IMR-90 (cell line): Measurements from ENCODE around the gene LSG1. TPM values are rescaled to one million over a fixed set of nuclear protein-coding genes. Genes with fewer than 3 reads are reported as not detected.

Experiments used
- CTCF ChIP-seq: conservative IDR thresholded peaks from 2 replicates; pipeline ENCODE4 v1.5.1; 2012; ENCODE audit warnings: mild to moderate bottlenecking, low read depth, low read length, improper control_type of control experiment
- NFE2L2 ChIP-seq: fragments of 150-350 bp; IDR thresholded peaks from 2 replicates; pipeline ENCODE4 v1.6.1; 2016; ENCODE audit warnings: low read depth, mild to moderate bottlenecking, low read length
- SMC3 ChIP-seq: fragments of 150-350 bp; IDR thresholded peaks from 2 replicates; pipeline ENCODE4 v1.6.1; 2016; ENCODE audit warnings: low read depth, mild to moderate bottlenecking, antibody characterized with exemption, low read length, moderate library complexity
- polyA plus RNA-seq, 3 experiments: library from polyadenylated mRNA; depleted of rRNA; stranded (reverse); fragments of >200 nt; gene quantifications; 2 replicates each; pipeline ENCODE4 v1.2.3, GENCODE V29; 2012; ENCODE audit warnings: low replicate concordance in 1 of 3
- total RNA-seq: library from RNA; depleted of rRNA; stranded (reverse); fragments of >200 nt; gene quantifications from 2 replicates; pipeline ENCODE4 v1.2.3, GENCODE V29; 2012

Gene LSG1
- total and polyA plus RNA-seq, 2 of the 4 experiments (the other 2 are of a cell fraction): 26.8 to 45.2 TPM

GRCh38 chr3:194688946-194689345 is 17.0 kb upstream of the LSG1 start (continued):
- no peak for TF ChIP-seq CTCF
- no peak for TF ChIP-seq NFE2L2
- TF ChIP-seq SMC3: no peak
